Glutamatergic neuron (in vitro differentiated cells): ENCODE measurements around the gene DNAH14. TPM values are rescaled to one million over a fixed set of nuclear protein-coding genes. Genes with fewer than 3 reads are reported as not detected.

ENCODE experiments used
- DNase-seq: peaks from one replicate; pipeline ENCODE4 v3.0.0; 2022
- H3K27ac Mint-ChIP-seq: one replicate; pipeline ENCODE4 v1.8.0; 2020; ENCODE audit warnings: mild to moderate bottlenecking, mixed read lengths, inconsistent platforms; ENCODE audit not compliant: unreplicated experiment
- H3K27me3 Mint-ChIP-seq: one replicate; pipeline ENCODE4 v1.8.0; 2020; ENCODE audit warnings: mild to moderate bottlenecking, moderate library complexity, mixed read lengths, inconsistent platforms; ENCODE audit not compliant: unreplicated experiment
- H3K36me3 Mint-ChIP-seq: one replicate; pipeline ENCODE4 v1.8.0; 2020; ENCODE audit warnings: mild to moderate bottlenecking, mixed read lengths, inconsistent platforms; ENCODE audit not compliant: unreplicated experiment
- H3K4me1 Mint-ChIP-seq: one replicate; pipeline ENCODE4 v1.8.0; 2020; ENCODE audit warnings: mild to moderate bottlenecking, low read depth, mixed read lengths, inconsistent platforms; ENCODE audit not compliant: unreplicated experiment
- H3K4me3 Mint-ChIP-seq: one replicate; pipeline ENCODE4 v1.8.0; 2020; ENCODE audit warnings: mild to moderate bottlenecking, mixed read lengths, inconsistent platforms; ENCODE audit not compliant: unreplicated experiment
- H3K9me3 Mint-ChIP-seq: one replicate; pipeline ENCODE4 v1.8.0; 2020; ENCODE audit warnings: mild to moderate bottlenecking, moderate library complexity, mixed read lengths, inconsistent platforms; ENCODE audit not compliant: unreplicated experiment
- CTCF ChIP-seq: fragments of 200-600 bp; sonication (generic); IDR thresholded peaks from one replicate; pipeline ENCODE4 v1.5.0; 2021; ENCODE audit not compliant: partially characterized antibody, unreplicated experiment
- total RNA-seq: library from RNA; stranded (reverse); fragmentation: NEBNext Ultra II Directional; extraction: Animal tissue kit (Norgen Biotek cat#: 25700); gene quantifications from one replicate; pipeline ENCODE4 v1.2.1, GENCODE V29; 2021; ENCODE audit not compliant: unreplicated experiment

DNAH14 gene
- total RNA-seq, 1 donor from 2014 or later, result 36.6 TPM

GRCh38 chr1:225389843-225390242 lies 460.4 kb downstream of the DNAH14 start:
- no peak for TF ChIP-seq CTCF
- peak overlapping the region; percentile 19 for H3K27ac Mint-ChIP-seq
- no peak for DNase-seq
- peaks cover 5% of the 10 kb centered on the region for H3K9me3 Mint-ChIP-seq
- no peaks in the 10 kb centered on the region for H3K4me1 Mint-ChIP-seq
- H3K36me3 Mint-ChIP-seq, result peaks cover 7% of the 10 kb centered on the region
- H3K27me3 Mint-ChIP-seq, result peaks cover 3% of the 10 kb centered on the region
- H3K4me3 Mint-ChIP-seq, result no peak overlapping the region

- no peak overlapping the region for H3K27ac Mint-ChIP-seq
- H3K9me3 Mint-ChIP-seq, result peaks cover 4% of the 10 kb centered on the region
- no peak for TF ChIP-seq CTCF
- DNase-seq, result no peak
- H3K36me3 Mint-ChIP-seq, result peaks cover 14% of the 10 kb centered on the region
- H3K4me1 Mint-ChIP-seq, result no peaks in the 10 kb centered on the region
- H3K4me3 Mint-ChIP-seq, result no peak overlapping the region
- H3K27me3 Mint-ChIP-seq, result peaks cover 2% of the 10 kb centered on the region
These were observed 466.9 kb downstream of the DNAH14 start for GRCh38 chr1:225396357-225396756.

DNA sequence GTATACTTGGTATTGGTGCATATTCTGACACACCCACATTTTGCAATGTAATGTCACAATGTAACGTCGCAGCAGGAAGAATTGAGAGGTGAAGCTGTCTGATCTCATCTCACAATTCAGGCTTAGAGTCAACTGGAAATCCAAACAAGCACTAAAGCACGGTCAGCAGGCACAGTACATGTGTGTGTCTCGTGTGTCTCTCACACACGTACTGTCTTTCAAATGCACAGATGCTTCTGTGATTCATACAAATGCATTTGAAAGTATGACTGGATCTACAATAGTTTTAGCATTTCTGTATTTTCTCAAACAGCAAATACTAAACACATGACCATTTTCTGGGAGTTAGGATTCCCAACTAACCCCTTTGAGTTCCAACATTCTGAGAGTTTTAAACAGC lies 471.5 kb downstream of the DNAH14 start:
- Mint-ChIP-seq H3K4me3 (no peak overlapping the region), H3K9me3 (no peaks in the 10 kb centered on the region), H3K27me3 (no peaks in the 10 kb centered on the region), H3K36me3 (peaks cover 7% of the 10 kb centered on the region), H3K27ac (no peak overlapping the region), H3K4me1 (no peaks in the 10 kb centered on the region)
- no peak for DNase-seq
- TF ChIP-seq CTCF, result no peak

GRCh38 chr1:225406976-225407725 lies 477.7 kb downstream of the DNAH14 start:
- Mint-ChIP-seq H3K27ac (peak overlapping the region; percentile 4), H3K36me3 (no peaks in the 10 kb centered on the region), H3K4me3 (no peak overlapping the region), H3K27me3 (no peaks in the 10 kb centered on the region), H3K9me3 (peaks cover 7% of the 10 kb centered on the region), H3K4me1 (peaks cover 8% of the 10 kb centered on the region)
- no peak for DNase-seq
- TF ChIP-seq CTCF, result no peak

DNA sequence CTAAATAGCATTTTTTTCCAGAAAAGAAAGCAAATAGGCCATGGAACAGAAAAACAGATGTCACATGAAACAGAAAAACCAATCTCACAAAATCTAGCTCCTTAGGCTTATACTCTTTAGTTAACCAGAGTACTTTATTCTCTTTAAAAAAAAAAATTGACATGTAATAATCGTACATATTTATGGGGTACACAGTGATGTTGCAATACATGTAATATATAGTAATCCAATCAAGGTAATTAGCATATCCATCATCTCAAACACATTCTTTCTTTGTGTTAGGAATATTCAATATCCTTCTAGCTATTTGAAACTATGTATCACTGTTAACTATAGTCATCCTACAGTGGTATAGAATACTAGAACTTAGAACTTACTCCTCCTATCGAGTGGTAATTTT lies 478.3 kb downstream of the DNAH14 start:
- TF ChIP-seq CTCF, result no peak
- no peaks in the 10 kb centered on the region for H3K36me3 Mint-ChIP-seq
- H3K9me3 Mint-ChIP-seq, result peaks cover 7% of the 10 kb centered on the region
- DNase-seq, result no peak
- no peak overlapping the region for H3K27ac Mint-ChIP-seq
- no peak overlapping the region for H3K4me3 Mint-ChIP-seq
- no peaks in the 10 kb centered on the region for H3K27me3 Mint-ChIP-seq
- H3K4me1 Mint-ChIP-seq, result peaks cover 8% of the 10 kb centered on the region
